Ishikawa (cell line): ENCODE measurements around the gene LCN9.

ENCODE experiments used
- EGR1 ChIP-seq: IDR thresholded peaks from 2 replicates; pipeline ENCODE4 v1.6.1; 2012
- FOXM1 ChIP-seq: IDR thresholded peaks from 2 replicates; pipeline ENCODE4 v1.6.1; 2012; ENCODE audit warnings: low read depth, borderline replicate concordance
- MAX ChIP-seq: IDR thresholded peaks from 2 replicates; pipeline ENCODE4 v1.6.1; 2012
- TAF1 ChIP-seq: IDR thresholded peaks from 2 replicates; pipeline ENCODE4 v1.6.1; 2012; ENCODE audit warnings: low read depth, mild to moderate bottlenecking
- YY1 ChIP-seq: IDR thresholded peaks from 2 replicates; pipeline ENCODE4 v1.6.1; 2012; ENCODE audit warnings: low read depth
- TF ChIP-seq, protein P1 (sequence below): IDR thresholded peaks from 2 replicates; pipeline ENCODE4 v1.6.1; 2012; ENCODE audit warnings: low read depth, mild to moderate bottlenecking

- TF ChIP-seq TAF1 = no peak
- TF ChIP-seq YY1 = no peak
- TF ChIP-seq, protein P1, sequence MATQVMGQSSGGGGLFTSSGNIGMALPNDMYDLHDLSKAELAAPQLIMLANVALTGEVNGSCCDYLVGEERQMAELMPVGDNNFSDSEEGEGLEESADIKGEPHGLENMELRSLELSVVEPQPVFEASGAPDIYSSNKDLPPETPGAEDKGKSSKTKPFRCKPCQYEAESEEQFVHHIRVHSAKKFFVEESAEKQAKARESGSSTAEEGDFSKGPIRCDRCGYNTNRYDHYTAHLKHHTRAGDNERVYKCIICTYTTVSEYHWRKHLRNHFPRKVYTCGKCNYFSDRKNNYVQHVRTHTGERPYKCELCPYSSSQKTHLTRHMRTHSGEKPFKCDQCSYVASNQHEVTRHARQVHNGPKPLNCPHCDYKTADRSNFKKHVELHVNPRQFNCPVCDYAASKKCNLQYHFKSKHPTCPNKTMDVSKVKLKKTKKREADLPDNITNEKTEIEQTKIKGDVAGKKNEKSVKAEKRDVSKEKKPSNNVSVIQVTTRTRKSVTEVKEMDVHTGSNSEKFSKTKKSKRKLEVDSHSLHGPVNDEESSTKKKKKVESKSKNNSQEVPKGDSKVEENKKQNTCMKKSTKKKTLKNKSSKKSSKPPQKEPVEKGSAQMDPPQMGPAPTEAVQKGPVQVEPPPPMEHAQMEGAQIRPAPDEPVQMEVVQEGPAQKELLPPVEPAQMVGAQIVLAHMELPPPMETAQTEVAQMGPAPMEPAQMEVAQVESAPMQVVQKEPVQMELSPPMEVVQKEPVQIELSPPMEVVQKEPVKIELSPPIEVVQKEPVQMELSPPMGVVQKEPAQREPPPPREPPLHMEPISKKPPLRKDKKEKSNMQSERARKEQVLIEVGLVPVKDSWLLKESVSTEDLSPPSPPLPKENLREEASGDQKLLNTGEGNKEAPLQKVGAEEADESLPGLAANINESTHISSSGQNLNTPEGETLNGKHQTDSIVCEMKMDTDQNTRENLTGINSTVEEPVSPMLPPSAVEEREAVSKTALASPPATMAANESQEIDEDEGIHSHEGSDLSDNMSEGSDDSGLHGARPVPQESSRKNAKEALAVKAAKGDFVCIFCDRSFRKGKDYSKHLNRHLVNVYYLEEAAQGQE = no peak
- no peak for TF ChIP-seq FOXM1
- no peak for TF ChIP-seq MAX
- no peak for TF ChIP-seq EGR1
These were observed 2.0 kb downstream of the LCN9 start for GRCh38 chr9:135664801-135665794.
